Left lung (tissue), 10 donors: ENCODE results near the gene CTSG. TPM values are rescaled to one million over a fixed set of nuclear protein-coding genes. Genes with fewer than 3 reads are reported as not detected.

Experiments used
- ATAC-seq: fragments of 200-7000 bp; cut with Tn5 transposase; one replicate; pipeline ENCODE4 v1.9.1; 2020; ENCODE audit warnings: moderate library complexity
- DNase-seq, 4 donors: peaks; one replicate each; pipeline ENCODE4 v3.0.0-alpha.2; 2013 to 2020
- H3K27ac ChIP-seq, 2 donors: fragments of 200-600 bp; sonication (generic) in 1 of 2; one replicate each; pipeline versions ENCODE4 v1.5.0 to v1.8.0; 2020 to 2021
- H3K27me3 ChIP-seq, 2 donors: fragments of 200-600 bp; sonication (generic) in 1 of 2; one replicate each; pipeline versions ENCODE4 v1.5.0 to v1.8.0; 2020 to 2021
- H3K36me3 ChIP-seq, 2 donors: fragments of 200-600 bp; sonication (generic) in 1 of 2; one replicate each; pipeline versions ENCODE4 v1.5.0 to v1.8.0; 2020 to 2021
- H3K4me1 ChIP-seq, 2 donors: fragments of 200-600 bp; one replicate each; pipeline ENCODE4 v1.8.0; 2021
- H3K4me3 ChIP-seq, 2 donors: fragments of 200-600 bp; sonication (generic) in 1 of 2; one replicate each; pipeline versions ENCODE4 v1.5.0 to v1.8.0; 2020 to 2021; ENCODE audit warnings: mild to moderate bottlenecking in 1 of 2
- H3K9me3 ChIP-seq, 2 donors: fragments of 200-600 bp; sonication (generic) in 1 of 2; one replicate each; pipeline versions ENCODE4 v1.5.0 to v1.8.0; 2020 to 2021
- intact Hi-C, 2 donors: fragments of 100-400 bp; cut with DNase I; formaldehyde crosslinking; loops; one replicate each; pipeline versions ENCODE4 v1.11.2 to v1.14.2; 2022
- polyA plus RNA-seq, 6 donors: library from polyadenylated mRNA; unstranded; fragments of 120-200 nt; gene quantifications; one replicate each; pipeline ENCODE4 v1.2.1, GENCODE V29; 2013; ENCODE audit not compliant: insufficient read length in 6 of 6
- total RNA-seq, 2 donors: library from RNA; stranded (reverse); fragmentation: NEBNext Ultra II Directional; extraction: Animal tissue kit (Norgen Biotek cat#: 25700); gene quantifications; one replicate each; pipeline ENCODE4 v1.2.1, GENCODE V29; 2021
- TF ChIP-seq, protein P1 (sequence below), 2 donors: fragments of 200-600 bp; sonication (generic) in 1 of 2; IDR thresholded peaks; one replicate each; pipeline versions ENCODE4 v1.5.0 to v1.8.0; 2021; ENCODE audit warnings: antibody characterized with exemption in 2 of 2
- donor health status: DM: no; HTN: yes; CAD: no.
- donor health status: DM: no; HTN: no; CAD: no.

Gene CTSG
- total and polyA plus RNA-seq, 8 donors, result 1.1 to 5.1 (median 1.8) TPM

DNA sequence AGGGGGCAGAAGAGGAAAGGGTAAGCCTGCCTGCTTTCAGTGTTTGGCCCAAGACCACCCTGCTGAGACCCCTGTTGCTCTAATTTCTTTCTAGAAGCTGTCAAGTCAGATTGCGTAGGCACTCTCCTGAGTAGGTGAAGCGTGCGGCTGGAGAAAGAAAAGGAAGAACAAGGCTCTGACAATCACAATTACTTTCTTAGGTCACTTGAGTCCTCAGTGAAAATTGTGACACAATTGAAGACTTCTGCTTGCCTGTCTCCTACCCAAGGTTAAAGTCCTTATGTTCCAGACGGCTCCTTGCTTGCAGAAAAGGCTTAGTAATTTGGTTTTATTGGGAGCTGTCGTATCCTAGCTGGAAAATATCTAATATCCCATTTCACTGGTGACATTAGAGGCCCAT lies 721 bp upstream of the CTSG start:
- H3K9me3 ChIP-seq, result no peaks in the 10 kb centered on the region
- ATAC-seq (no peak), DNase-seq (no peak)
- no peak overlapping the region for H3K4me3 ChIP-seq
- no peaks in the 10 kb centered on the region for H3K36me3 ChIP-seq
- TF ChIP-seq, protein P1, sequence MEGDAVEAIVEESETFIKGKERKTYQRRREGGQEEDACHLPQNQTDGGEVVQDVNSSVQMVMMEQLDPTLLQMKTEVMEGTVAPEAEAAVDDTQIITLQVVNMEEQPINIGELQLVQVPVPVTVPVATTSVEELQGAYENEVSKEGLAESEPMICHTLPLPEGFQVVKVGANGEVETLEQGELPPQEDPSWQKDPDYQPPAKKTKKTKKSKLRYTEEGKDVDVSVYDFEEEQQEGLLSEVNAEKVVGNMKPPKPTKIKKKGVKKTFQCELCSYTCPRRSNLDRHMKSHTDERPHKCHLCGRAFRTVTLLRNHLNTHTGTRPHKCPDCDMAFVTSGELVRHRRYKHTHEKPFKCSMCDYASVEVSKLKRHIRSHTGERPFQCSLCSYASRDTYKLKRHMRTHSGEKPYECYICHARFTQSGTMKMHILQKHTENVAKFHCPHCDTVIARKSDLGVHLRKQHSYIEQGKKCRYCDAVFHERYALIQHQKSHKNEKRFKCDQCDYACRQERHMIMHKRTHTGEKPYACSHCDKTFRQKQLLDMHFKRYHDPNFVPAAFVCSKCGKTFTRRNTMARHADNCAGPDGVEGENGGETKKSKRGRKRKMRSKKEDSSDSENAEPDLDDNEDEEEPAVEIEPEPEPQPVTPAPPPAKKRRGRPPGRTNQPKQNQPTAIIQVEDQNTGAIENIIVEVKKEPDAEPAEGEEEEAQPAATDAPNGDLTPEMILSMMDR (IDR thresholded peaks at IDR 0.05), result no peak
- H3K27me3 ChIP-seq, result no peaks in the 10 kb centered on the region
- peaks cover 0 to 4% of the 10 kb centered on the region in 2 donors for H3K4me1 ChIP-seq
- no peak overlapping the region for H3K27ac ChIP-seq
- intact Hi-C loops, result no loop called here

DNA sequence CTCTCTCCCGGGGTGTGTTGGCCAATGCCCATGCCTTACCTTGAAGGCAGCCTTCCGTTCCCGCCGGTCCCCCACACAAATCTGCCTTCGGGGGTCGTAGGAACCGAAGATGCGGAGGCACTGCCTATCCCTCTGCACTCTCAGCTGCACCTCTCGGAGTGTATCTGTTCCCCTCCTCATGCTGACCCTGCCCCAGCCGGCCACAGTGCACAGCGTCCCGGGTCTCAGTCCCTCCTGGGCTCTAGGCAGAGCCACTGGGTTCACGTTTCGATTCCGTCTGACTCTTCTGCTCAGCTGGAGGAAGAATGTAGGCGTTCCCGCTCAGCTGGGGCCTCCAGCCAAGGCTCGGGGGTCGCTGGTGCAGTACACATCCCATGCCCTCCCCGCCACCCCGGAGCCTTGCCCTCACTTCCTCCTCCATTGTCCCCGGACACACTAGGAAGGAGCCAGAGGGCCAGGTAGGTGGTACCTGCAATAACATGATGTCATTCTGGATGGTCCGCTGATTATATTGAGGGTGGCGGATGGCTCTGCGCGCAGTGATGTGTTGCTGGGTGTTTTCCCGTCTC lies 1.8 kb downstream of the CTSG start:
- no peak overlapping the region for H3K4me3 ChIP-seq
- no peaks in the 10 kb centered on the region for H3K27me3 ChIP-seq
- H3K4me1 ChIP-seq, result peaks cover 0 to 4% of the 10 kb centered on the region in 2 donors
- no peaks in the 10 kb centered on the region for H3K9me3 ChIP-seq
- ATAC-seq (no peak), DNase-seq (no peak)
- no peak overlapping the region for H3K27ac ChIP-seq
- no peaks in the 10 kb centered on the region for H3K36me3 ChIP-seq
- TF ChIP-seq, protein P1 (IDR thresholded peaks at IDR 0.05), result no peak
- intact Hi-C loops, result no loop called here

DNA sequence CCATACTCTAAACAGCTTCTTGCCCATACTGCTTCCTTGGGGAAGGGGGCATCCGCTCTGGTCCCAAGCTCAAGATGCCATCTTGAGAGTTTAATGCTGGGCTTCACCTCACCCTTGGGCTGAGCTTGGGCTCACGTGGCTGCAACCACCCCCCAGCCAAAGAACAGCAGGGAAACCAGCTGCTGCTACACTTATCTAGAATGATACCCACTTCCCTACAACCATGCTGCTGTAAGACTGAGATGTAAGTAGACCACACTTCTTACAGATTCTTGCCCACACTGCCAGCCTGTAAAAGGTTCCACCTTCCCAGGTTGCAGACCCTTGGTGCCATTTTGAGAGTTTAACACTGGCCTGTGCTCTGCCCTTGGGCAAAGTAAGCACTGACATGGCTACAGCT lies 9.7 kb downstream of the CTSG start:
- ATAC-seq (no peak), DNase-seq (no peak)
- no peaks in the 10 kb centered on the region for H3K27me3 ChIP-seq
- peaks cover 0 to 21% of the 10 kb centered on the region in 2 donors for H3K9me3 ChIP-seq
- no peaks in the 10 kb centered on the region for H3K36me3 ChIP-seq
- H3K27ac ChIP-seq, result no peak overlapping the region
- intact Hi-C loops, result no loop called here
- TF ChIP-seq, protein P1 (IDR thresholded peaks at IDR 0.05), result no peak
- no peaks in the 10 kb centered on the region for H3K4me1 ChIP-seq
- no peak overlapping the region for H3K4me3 ChIP-seq

DNA sequence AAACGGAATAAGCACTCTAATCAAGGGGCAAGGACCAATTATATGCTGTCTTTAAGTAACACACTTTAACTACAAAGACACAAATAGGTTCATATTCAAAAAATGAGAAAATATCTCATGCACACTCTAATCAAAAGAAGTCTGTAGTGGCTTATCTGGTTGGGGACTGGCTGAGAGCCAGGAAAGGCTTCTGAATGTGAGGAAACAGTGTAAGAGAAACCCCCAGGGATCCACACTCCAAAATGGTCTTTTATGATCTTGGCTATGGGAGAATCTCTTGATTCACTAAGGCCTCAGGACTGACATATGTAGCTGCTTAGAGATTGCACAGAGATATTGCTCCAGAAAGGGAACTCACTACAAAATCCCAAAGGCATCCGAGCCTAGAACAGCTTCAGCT lies 10.3 kb downstream of the CTSG start:
- no peak for ATAC-seq
- Histone ChIP-seq H3K36me3 (no peaks in the 10 kb centered on the region), H3K4me1 (no peaks in the 10 kb centered on the region), H3K9me3 (peaks cover 0 to 21% of the 10 kb centered on the region in 2 donors), H3K27ac (no peak overlapping the region), H3K4me3 (no peak overlapping the region), H3K27me3 (no peaks in the 10 kb centered on the region)
- intact Hi-C loops, result no loop called here
- DNase-seq, result no peak
- TF ChIP-seq, protein P1 (IDR thresholded peaks at IDR 0.05), result no peak

DNA sequence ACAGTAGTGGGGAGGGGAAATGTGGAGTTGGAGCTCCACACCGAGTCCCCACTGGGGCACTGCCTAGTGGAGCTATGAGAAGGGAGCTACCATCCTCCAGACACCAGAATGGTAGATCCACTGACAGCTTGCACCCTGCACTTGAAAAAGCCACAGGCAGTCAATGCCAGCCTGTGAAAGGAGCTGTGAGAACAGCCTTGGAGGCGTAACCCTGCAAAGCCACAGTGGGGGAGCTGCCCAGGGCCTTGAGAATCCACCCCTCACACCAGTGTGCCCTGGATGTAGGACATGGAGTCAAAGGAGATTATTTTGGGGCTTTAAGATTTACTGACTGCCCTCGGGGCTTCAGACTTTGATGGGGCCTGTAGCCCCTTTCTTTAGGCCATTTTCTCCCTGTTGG lies 12.5 kb downstream of the CTSG start:
- Histone ChIP-seq H3K4me3 (no peak overlapping the region), H3K27me3 (no peaks in the 10 kb centered on the region), H3K27ac (no peak overlapping the region), H3K9me3 (peaks cover 0 to 20% of the 10 kb centered on the region in 2 donors), H3K4me1 (no peaks in the 10 kb centered on the region), H3K36me3 (no peaks in the 10 kb centered on the region)
- intact Hi-C loops, result no loop called here
- TF ChIP-seq, protein P1 (IDR thresholded peaks at IDR 0.05), result no peak
- DNase-seq, result no peak
- no peak for ATAC-seq
